ENCODE data around the gene SFT2D2. TPM values are rescaled to one million over a fixed set of nuclear protein-coding genes. Genes with fewer than 3 reads are reported as not detected.

The SFT2D2 gene
- 10 to 100 TPM; 58.4 to 70.3 TPM for total RNA-seq
- polyA plus RNA-seq: 1 to 10 TPM; 5.9 to 7.6 TPM
- long read RNA-seq, donor 1, full-length matches to known transcripts: 1 of 1 reads
- long read RNA-seq, donor 1, partial matches to known transcripts: 0 of 1 reads
- long read RNA-seq, donor 1, other reads (novel, unspliced or antisense): 0 of 1 reads
- long read RNA-seq, donor 2, full-length matches to known transcripts: 6 of 6 reads
- long read RNA-seq, donor 2, partial matches to known transcripts: 0 of 6 reads
- long read RNA-seq, donor 2, other reads (novel, unspliced or antisense): 0 of 6 reads
- long read RNA-seq, donor 3: 0 reads
- long read RNA-seq, donor 4, full-length matches to known transcripts: 1 of 1 reads
- long read RNA-seq, donor 4, partial matches to known transcripts: 0 of 1 reads
- long read RNA-seq, donor 4, other reads (novel, unspliced or antisense): 0 of 1 reads
- long read RNA-seq, donor 5, full-length matches to known transcripts: 6 of 6 reads
- long read RNA-seq, donor 5, partial matches to known transcripts: 0 of 6 reads
- long read RNA-seq, donor 5, other reads (novel, unspliced or antisense): 0 of 6 reads

DNA sequence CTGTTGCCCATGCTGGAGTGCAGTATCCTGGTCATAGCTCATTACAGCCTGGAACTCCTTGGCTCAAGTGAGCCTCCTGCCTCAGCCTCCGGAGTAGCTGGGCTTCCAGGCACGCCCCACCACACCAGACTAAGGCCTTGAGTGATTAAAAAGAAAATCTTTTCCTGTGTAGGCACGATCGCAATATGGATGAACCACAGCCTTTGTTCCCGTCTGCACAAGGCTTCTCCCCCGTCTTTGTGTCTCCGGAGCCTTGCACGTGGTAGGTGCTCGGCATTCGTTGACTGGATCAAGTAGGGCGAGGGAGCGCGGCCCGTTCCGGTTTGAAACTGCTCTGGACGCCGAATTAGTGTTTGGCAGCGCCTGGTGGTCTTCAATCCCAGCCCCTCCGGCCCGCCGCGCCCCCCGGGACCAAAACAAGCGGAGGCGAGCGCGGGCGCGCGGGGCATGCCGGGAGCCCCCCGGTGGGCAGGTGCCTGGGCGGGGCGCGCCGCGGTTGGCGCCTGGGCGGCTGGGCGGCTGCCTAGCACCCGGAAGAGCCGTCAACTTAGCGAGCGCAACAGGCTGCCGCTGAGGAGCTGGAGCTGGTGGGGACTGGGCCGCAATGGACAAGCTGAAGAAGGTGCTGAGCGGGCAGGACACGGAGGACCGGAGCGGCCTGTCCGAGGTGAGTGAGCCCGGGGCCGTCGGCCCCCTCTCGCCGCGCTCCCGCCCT lies at the start of gene SFT2D2:
SFT2D2 (plus strand) TSS at position 529 of the 715 bp plus-strand sequence; CDS start at position 605, 76 bp downstream.
- peak within 1 kb of the TSS; percentile 96 for H3K4me3 ChIP-seq
- peak; percentile 78 to 89 (median 80) for DNase-seq
- peaks cover 0 to 29% (median 12%) of the 10 kb centered on the region in 5 donors for H3K4me1 ChIP-seq (ENCODE audit: control insufficient read depth in 5 of 5, insufficient read depth in 5 of 5, low read length in 5 of 5)
- 1 to 2% methylated on average over 55 to 58 of the region's 58 CpGs for WGBS, 2 donors
- no peaks in the 10 kb centered on the region for H3K27me3 ChIP-seq (ENCODE audit: control insufficient read depth in 3 of 3, insufficient read depth in 3 of 3, low read length in 2 of 3)
- H3K27ac ChIP-seq (ENCODE audit: low read depth in 1 of 2, low read length in 1 of 2): peak within 1 kb of the TSS; percentile 66 to 98
- H3K9me3 ChIP-seq (ENCODE audit: control insufficient read depth in 4 of 4, insufficient read depth in 3 of 4, low read length in 3 of 4): peaks cover 0 to 2% (median 0%) of the 10 kb centered on the region in 4 donors
- TF ChIP-seq, protein P1, sequence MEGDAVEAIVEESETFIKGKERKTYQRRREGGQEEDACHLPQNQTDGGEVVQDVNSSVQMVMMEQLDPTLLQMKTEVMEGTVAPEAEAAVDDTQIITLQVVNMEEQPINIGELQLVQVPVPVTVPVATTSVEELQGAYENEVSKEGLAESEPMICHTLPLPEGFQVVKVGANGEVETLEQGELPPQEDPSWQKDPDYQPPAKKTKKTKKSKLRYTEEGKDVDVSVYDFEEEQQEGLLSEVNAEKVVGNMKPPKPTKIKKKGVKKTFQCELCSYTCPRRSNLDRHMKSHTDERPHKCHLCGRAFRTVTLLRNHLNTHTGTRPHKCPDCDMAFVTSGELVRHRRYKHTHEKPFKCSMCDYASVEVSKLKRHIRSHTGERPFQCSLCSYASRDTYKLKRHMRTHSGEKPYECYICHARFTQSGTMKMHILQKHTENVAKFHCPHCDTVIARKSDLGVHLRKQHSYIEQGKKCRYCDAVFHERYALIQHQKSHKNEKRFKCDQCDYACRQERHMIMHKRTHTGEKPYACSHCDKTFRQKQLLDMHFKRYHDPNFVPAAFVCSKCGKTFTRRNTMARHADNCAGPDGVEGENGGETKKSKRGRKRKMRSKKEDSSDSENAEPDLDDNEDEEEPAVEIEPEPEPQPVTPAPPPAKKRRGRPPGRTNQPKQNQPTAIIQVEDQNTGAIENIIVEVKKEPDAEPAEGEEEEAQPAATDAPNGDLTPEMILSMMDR (IDR thresholded peaks at IDR 0.05; ENCODE audit: control extremely low read depth, extremely low read depth): no peak
- peak within 1 kb of the TSS; percentile 64 to 67 for H3K9ac ChIP-seq (ENCODE audit: insufficient read depth in 1 of 2, low read length in 2 of 2)
- ATAC-seq (ENCODE audit: insufficient read depth, low FRiP score): peak; percentile 95
- H3K36me3 ChIP-seq (ENCODE audit: control insufficient read depth in 4 of 4, insufficient read depth in 4 of 4, low read length in 4 of 4): peaks cover 0 to 7% (median 0%) of the 10 kb centered on the region in 4 donors

DNA sequence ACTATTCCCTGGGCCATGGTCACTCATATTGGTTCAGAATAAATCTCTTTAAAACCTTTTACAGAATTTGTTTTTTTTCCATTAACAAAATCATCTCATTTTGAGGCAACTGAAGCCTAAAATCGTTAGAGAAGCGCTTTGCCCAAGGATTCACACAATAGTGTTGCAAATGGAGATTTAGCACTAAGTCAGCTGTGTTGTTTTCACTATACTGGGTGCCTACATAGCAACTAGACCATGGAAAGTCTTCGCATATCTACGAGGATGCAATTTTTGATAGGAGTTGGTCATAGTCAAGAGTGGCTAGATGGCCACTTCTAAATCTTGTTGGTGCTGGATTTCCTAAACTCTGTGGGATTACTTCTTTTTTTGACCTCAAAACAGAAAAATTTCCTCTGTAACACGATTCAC lies 47.6 kb upstream of the SFT2D2 start:
- TF ChIP-seq, protein P1 (IDR thresholded peaks at IDR 0.05; ENCODE audit: control extremely low read depth, extremely low read depth): no peak
- no peak for ATAC-seq (ENCODE audit: insufficient read depth, low FRiP score)
- Histone ChIP-seq H3K4me3 (peak overlapping the region; percentile 90), H3K9me3 (ENCODE audit: control insufficient read depth in 4 of 4, insufficient read depth in 3 of 4, low read length in 3 of 4) (no peaks in the 10 kb centered on the region), H3K9ac (ENCODE audit: insufficient read depth in 1 of 2, low read length in 2 of 2) (peak overlapping the region; percentile 58 to 92), H3K27me3 (ENCODE audit: control insufficient read depth in 3 of 3, insufficient read depth in 3 of 3, low read length in 2 of 3) (no peaks in the 10 kb centered on the region), H3K27ac (ENCODE audit: low read depth in 1 of 2, low read length in 1 of 2) (peak overlapping the region; percentile 89 to 97), H3K4me1 (ENCODE audit: control insufficient read depth in 5 of 5, insufficient read depth in 5 of 5, low read length in 5 of 5) (peaks cover 0 to 8% (median 5%) of the 10 kb centered on the region in 5 donors), H3K36me3 (ENCODE audit: control insufficient read depth in 4 of 4, insufficient read depth in 4 of 4, low read length in 4 of 4) (no peaks in the 10 kb centered on the region)
- WGBS, 2 donors: 73 to 75% methylated on average over 5 of the region's 5 CpGs
- no peak for DNase-seq

DNA sequence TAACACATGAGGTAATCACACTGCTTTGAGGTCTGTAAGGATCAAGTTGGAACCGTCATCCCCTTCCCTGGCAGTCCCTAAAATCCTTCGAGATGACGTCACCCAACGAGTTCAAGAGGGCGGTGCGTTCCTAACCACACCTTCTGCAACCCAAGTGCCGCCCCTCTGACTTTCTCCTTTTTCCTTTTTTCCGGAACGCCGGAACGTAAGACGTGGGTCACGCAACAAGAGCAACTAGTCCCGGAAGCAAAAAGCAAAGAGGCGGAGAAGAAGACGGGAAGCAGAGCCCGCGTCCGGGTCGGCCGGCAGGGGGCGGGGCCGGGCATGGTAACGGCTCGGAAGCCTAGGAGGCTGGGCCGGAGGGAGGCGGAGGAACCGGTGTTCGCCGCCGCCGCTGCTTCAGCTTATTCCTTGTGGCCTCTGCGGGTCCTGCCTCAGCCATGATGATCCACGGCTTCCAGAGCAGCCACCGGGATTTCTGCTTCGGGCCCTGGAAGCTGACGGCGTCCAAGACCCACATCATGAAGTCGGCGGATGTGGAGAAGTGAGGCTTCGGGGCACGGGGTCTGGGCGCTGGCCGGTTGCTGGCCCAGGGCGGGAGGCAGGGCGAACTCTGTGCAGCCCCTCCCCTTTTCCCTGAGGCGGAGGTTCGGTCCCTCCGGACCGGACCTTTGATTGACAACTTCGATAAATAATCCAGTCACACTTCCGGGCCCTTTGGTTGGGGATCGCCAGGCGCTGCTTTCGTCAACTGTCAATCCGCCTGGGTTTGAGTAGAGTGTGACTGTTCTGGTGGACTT lies 47.0 kb upstream of the SFT2D2 start, which contains the start of gene TIPRL:
TIPRL (plus strand) TSS at position 325 of the 800 bp plus-strand sequence; CDS start at position 441, 116 bp downstream.
- peak; percentile 99 for ATAC-seq (ENCODE audit: insufficient read depth, low FRiP score)
- DNase-seq: peak; percentile 97 to 99 (median 98)
- no peaks in the 10 kb centered on the region for H3K36me3 ChIP-seq (ENCODE audit: control insufficient read depth in 4 of 4, insufficient read depth in 4 of 4, low read length in 4 of 4)
- peak within 1 kb of the TSS; percentile 78 to 92 for H3K9ac ChIP-seq (ENCODE audit: insufficient read depth in 1 of 2, low read length in 2 of 2)
- H3K27me3 ChIP-seq (ENCODE audit: control insufficient read depth in 3 of 3, insufficient read depth in 3 of 3, low read length in 2 of 3): no peaks in the 10 kb centered on the region
- peaks cover 0 to 8% (median 6%) of the 10 kb centered on the region in 5 donors for H3K4me1 ChIP-seq (ENCODE audit: control insufficient read depth in 5 of 5, insufficient read depth in 5 of 5, low read length in 5 of 5)
- 0 to 1% methylated on average over 56 of the region's 56 CpGs for WGBS, 2 donors
- H3K27ac ChIP-seq (ENCODE audit: low read depth in 1 of 2, low read length in 1 of 2): peak within 1 kb of the TSS; percentile 89 to 97
- no peaks in the 10 kb centered on the region for H3K9me3 ChIP-seq (ENCODE audit: control insufficient read depth in 4 of 4, insufficient read depth in 3 of 4, low read length in 3 of 4)
- peak within 1 kb of the TSS; percentile 90 for H3K4me3 ChIP-seq
- TF ChIP-seq, protein P1 (IDR thresholded peaks at IDR 0.05; ENCODE audit: control extremely low read depth, extremely low read depth): peak; percentile 49
